ENCODE measurements around the gene RGS1.

- TF ChIP-seq GATA2 (IDR thresholded peaks at IDR 0.05; ENCODE audit: low read depth, low read length) (no peak), GATA3 (IDR thresholded peaks at IDR 0.05; ENCODE audit: low read depth, low read length) (no peak)
Observed at GRCh38 chr1:192587386-192588266, 12.1 kb downstream of the RGS1 start.

All from SH-SY5Y (cell line).